Measurements from ENCODE around the gene YOD1. TPM values are rescaled to one million over a fixed set of nuclear protein-coding genes. Genes with fewer than 3 reads are reported as not detected.
A peak's percentile ranks its signal among the peaks of the same experiment; 100 is the strongest.

Gene YOD1
- total RNA-seq, 3 donors from 2014 or later, result 5.8 to 7.8 (median 7.8) TPM

DNA sequence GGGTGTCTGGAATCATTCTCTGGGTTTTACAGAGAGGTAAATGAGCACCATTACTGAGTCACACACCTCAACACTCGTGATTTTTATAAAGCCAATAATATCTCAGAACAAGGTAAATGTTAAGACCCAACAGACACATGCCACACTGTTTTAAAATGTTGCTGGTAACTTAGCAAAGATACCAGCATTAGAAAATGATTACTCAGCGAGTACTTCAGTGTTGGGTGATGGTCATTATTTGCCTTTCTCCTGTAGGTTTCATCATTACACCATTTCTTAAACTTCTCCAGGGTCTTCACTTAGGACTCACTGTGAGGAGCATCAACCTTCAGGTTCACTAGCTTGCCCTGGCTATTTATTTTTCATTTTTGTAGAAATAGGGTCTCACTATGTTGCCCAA lies 30.8 kb upstream of the YOD1 start:
- Histone ChIP-seq H3K4me3 (no peak overlapping the region), H3K4me1 (ENCODE audit: low read depth) (peaks cover 5% of the 10 kb centered on the region), H3K36me3 (ENCODE audit: low read depth) (no peaks in the 10 kb centered on the region), H3K9me3 (no peaks in the 10 kb centered on the region)
- TF ChIP-seq CTCF (IDR thresholded peaks at IDR 0.05), result no peak
- DNase-seq, result no peak
- no peak for ATAC-seq
- intact Hi-C loops (cut with DNase I, micrococcal nuclease), result loop anchor here in 1 of 2 donors (5.0 kb wide), 1 partner anchor 415 kb away; the partner anchor contains the start of gene CR1

DNA sequence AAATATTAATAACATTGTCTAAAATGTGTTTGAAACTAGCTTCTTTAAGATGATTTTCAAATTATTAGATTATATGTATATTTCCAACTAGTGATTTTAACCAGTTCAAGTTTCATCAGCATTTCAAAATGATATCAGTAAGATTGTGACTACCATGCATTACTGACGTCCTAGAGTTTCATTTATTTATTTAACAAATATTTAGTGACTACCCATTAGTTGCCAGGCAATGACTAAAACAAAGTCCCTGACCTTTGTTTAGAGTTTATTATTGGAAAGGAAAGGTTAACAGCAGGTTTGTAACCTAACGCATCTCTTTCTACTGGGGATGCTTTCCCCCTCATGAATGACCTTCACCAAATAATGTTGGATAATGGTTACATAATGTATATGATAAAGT lies 30.1 kb upstream of the YOD1 start:
- H3K4me1 ChIP-seq (ENCODE audit: low read depth), result peaks cover 5% of the 10 kb centered on the region
- no peaks in the 10 kb centered on the region for H3K9me3 ChIP-seq
- intact Hi-C loops (cut with DNase I, micrococcal nuclease), result loop anchor here in 1 of 2 donors (5.0 kb wide), 1 partner anchor 416 kb away; the partner anchor contains the start of gene CR1
- H3K36me3 ChIP-seq (ENCODE audit: low read depth), result no peaks in the 10 kb centered on the region
- no peak overlapping the region for H3K4me3 ChIP-seq
- no peak for DNase-seq
- no peak for ATAC-seq
- TF ChIP-seq CTCF (IDR thresholded peaks at IDR 0.05), result no peak

DNA sequence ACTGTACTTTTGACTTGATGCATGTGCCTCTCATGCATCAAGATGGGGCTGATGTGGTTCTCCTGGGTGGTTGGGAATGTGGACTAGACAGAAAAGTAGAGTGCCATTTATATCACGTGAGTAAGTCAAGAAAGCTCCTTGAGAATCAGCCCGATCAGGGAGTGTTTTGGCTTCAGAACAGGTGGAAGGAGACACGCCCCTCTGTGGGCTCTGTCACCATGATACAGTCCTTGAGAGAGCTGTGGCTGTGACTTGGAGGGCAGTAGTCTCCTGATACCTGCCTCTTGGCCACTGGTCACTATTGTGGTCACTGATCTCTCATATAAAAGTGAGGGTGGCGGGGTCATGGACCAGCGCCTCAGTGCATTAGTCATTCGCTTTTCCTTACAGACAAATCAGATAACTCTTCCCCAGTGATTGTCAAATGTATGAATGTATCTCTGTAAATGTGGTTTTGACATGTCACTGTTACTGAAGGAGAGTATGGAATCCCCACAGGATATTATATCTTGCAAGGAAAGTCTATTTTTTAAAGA lies 28.8 kb upstream of the YOD1 start:
- Histone ChIP-seq H3K9me3 (no peaks in the 10 kb centered on the region), H3K4me3 (no peak overlapping the region), H3K36me3 (ENCODE audit: low read depth) (no peaks in the 10 kb centered on the region), H3K4me1 (ENCODE audit: low read depth) (peaks cover 5% of the 10 kb centered on the region)
- ATAC-seq, result no peak
- intact Hi-C loops (cut with DNase I, micrococcal nuclease), result loop anchor here in 1 of 2 donors (5.0 kb wide), 1 partner anchor 418 kb away; the partner anchor contains the start of gene CR1
- no peak for TF ChIP-seq CTCF (IDR thresholded peaks at IDR 0.05)
- DNase-seq, result no peak

DNA sequence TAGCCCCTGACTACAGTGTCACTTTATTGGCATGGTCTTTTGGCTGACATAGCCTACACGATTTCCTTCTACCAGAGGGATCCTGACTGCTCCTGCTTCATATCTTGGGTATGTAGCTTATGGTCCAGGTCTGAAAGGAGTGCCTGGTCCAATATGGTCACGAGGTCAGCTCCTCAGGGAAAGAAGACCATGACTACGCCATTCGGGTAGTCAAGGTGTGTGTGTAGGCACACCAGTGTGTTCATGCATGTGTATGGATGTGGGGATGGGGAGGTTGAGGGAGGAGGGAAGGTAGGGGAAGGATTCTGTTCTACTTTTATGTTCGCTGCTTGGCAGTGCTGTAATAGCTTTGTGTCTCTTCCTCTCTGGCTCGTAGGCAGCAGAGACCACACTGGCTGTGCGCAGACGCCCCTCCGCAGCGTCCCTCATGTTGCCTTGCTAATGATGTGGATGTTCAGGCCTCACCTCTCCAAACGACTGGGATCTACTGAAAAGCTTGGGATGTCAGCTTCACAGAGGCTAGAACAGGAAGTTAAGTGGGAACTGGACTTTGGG lies 27.6 kb upstream of the YOD1 start:
- Histone ChIP-seq H3K4me3 (no peak overlapping the region), H3K9me3 (no peaks in the 10 kb centered on the region), H3K36me3 (ENCODE audit: low read depth) (no peaks in the 10 kb centered on the region), H3K4me1 (ENCODE audit: low read depth) (peaks cover 5% of the 10 kb centered on the region)
- ATAC-seq (no peak), DNase-seq (no peak)
- intact Hi-C loops (cut with DNase I, micrococcal nuclease), result no loop called here
- TF ChIP-seq CTCF (IDR thresholded peaks at IDR 0.05), result no peak

DNA sequence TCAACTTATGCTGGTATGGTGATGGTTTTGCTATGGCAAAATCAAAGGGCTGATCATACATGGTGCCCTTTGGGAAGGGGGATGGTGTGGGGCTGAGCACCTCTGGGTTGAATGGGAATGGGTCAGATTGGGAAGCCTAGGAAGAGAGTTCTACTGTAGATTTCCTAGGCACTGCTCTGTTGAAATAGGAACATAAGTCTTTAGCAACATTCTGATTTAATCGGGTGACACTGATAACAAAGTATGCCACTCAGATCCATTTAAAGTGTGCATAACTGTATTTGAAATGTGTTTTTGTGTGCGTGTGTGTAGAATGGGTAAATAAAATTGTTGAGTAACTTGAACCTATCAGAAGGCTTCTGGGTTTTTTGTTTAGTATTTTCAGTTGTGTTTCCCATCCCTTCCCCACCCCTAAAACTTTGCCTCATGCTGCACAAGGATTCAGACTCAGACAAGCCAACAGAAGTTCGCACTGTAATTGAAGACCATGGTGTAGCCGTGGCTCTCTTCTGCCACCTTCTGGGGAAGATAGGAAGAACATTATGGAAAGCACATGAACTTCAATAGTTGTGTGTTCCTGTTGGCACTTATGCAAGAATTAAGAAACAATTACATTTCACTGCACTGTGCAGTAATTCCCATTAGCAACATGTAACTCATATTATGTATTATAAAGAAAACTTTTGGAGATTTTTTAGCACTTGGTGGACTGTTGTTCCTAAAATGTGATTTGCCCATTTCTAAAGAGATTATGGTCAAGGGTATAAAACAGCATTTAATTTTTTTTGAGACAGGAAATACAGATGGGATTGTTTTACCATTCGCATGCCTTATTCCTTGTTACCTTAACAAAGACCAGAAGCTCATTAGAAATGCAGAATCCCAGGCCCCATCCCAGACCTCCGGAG lies 26.7 kb upstream of the YOD1 start:
- intact Hi-C loops (cut with DNase I, micrococcal nuclease), result no loop called here
- H3K36me3 ChIP-seq (ENCODE audit: low read depth), result no peaks in the 10 kb centered on the region
- H3K9me3 ChIP-seq, result no peaks in the 10 kb centered on the region
- peak in 1 of 3 donors; percentile 87 for DNase-seq
- peak; percentile 97 for ATAC-seq
- TF ChIP-seq CTCF (IDR thresholded peaks at IDR 0.05), result peak; percentile 80
- no peak overlapping the region for H3K4me3 ChIP-seq
- peaks cover 5% of the 10 kb centered on the region for H3K4me1 ChIP-seq (ENCODE audit: low read depth)

All from mucosa of descending colon (tissue), 3 donors.